Body of pancreas (tissue), 4 donors: ENCODE measurements around the gene ATP1A3.

Experiments used
- POLR2A ChIP-seq, 3 donors: fragments of 450-650 bp; IDR thresholded peaks; one replicate each; pipeline ENCODE4 v1.6.1; 2016; ENCODE audit warnings: antibody characterized with exemption in 3 of 3, mild to moderate bottlenecking in 2 of 3
- TF ChIP-seq, protein P1 (sequence below), 7 experiments: fragments of 450-650 bp in 4 of 7; fragments of 200-600 bp in 3 of 7; sonication (generic) in 3 of 7; IDR thresholded peaks; one replicate each; pipeline ENCODE4 v1.5.1; 2016 to 2019; ENCODE audit warnings: antibody characterized with exemption in 7 of 7

DNA sequence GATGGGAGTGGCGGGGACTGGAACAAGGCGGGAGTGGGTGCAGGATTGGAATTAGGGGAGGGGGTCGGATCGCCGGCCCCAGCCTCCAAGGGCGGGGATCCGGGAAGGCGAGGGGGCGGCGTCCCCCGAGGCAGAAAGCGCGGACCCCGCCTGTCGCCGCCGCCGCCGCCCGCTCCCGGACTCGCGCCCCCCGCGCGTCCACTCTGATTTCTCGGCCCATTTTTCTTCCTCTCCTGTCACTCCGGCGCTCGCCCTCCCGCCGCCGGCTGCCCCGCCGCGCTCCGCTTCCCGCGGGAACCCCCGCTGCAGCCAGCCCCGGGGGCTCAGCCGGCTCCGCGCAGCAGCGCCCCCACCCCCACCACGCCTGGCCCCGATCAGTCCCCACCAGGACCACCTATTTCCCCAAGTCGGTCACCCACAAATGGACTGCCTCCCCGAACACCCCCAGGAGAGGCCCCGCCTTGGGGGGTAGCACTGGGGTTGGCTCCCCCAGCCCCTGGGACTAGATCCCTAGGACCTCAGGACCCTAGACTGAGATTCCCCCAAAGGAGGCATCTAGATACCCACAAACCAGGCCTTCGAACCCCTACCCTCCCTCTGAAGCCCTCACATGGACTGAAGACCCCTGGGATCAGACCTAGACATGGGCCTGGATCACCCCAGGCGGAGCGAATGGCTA lies 53.2 kb downstream of the ATP1A3 start:
- TF ChIP-seq, protein P1, sequence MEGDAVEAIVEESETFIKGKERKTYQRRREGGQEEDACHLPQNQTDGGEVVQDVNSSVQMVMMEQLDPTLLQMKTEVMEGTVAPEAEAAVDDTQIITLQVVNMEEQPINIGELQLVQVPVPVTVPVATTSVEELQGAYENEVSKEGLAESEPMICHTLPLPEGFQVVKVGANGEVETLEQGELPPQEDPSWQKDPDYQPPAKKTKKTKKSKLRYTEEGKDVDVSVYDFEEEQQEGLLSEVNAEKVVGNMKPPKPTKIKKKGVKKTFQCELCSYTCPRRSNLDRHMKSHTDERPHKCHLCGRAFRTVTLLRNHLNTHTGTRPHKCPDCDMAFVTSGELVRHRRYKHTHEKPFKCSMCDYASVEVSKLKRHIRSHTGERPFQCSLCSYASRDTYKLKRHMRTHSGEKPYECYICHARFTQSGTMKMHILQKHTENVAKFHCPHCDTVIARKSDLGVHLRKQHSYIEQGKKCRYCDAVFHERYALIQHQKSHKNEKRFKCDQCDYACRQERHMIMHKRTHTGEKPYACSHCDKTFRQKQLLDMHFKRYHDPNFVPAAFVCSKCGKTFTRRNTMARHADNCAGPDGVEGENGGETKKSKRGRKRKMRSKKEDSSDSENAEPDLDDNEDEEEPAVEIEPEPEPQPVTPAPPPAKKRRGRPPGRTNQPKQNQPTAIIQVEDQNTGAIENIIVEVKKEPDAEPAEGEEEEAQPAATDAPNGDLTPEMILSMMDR (IDR thresholded peaks at IDR 0.05) = no peak
- no peak for TF ChIP-seq POLR2A (IDR thresholded peaks at IDR 0.05)
